Tibial nerve (tissue), 3 donors: ENCODE measurements around the gene CHST4.

Experiments used
- POLR2A ChIP-seq, 2 donors: fragments of 450-650 bp; IDR thresholded peaks; one replicate each; pipeline ENCODE4 v1.6.1; 2017; ENCODE audit warnings: antibody characterized with exemption in 2 of 2, mild to moderate bottlenecking in 2 of 2, moderate library complexity in 2 of 2
- TF ChIP-seq, protein P1 (sequence below), 5 experiments: fragments of 200-600 bp in 3 of 5; fragments of 450-650 bp in 2 of 5; sonication (generic) in 3 of 5; IDR thresholded peaks; one replicate each; pipeline ENCODE4 v1.5.1; 2016 to 2019; ENCODE audit warnings: antibody characterized with exemption in 5 of 5, mild to moderate bottlenecking in 3 of 5, moderate library complexity in 2 of 5

DNA sequence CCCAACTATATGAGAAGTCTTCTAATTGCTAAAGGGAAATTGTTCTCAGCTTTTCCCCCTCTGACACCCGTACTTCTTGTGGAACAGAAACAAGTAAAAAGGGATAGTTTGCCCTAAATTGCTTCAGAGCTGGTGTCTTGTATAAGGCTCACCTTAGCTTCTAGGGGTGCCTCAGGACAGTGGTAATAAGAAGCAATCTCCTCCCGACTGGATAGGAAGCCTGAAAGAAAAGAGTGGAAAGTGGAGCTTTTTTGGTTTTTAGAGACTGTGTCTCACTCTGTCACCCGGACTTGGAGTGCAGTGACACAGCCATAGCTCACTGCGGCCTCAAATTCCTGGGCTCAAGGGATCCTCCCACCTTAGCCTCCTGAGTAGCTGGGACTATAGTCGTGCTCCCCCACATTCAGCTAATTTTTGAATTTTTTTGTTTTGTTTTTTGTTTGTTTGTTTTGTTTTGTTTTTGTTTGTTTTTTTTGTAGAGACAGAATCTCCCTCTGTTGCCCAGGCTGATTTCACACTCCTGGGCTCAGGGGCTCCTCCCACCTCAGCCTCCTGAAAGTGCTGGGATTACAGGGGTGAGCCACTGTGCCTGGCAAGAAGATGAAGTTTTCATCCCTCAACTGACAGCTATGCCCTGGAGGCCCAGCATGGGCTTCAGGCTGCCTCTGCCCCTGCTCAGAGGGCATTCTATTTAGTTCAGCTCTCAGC lies 47.3 kb downstream of the CHST4 start:
- TF ChIP-seq POLR2A (IDR thresholded peaks at IDR 0.05), result no peak
- TF ChIP-seq, protein P1, sequence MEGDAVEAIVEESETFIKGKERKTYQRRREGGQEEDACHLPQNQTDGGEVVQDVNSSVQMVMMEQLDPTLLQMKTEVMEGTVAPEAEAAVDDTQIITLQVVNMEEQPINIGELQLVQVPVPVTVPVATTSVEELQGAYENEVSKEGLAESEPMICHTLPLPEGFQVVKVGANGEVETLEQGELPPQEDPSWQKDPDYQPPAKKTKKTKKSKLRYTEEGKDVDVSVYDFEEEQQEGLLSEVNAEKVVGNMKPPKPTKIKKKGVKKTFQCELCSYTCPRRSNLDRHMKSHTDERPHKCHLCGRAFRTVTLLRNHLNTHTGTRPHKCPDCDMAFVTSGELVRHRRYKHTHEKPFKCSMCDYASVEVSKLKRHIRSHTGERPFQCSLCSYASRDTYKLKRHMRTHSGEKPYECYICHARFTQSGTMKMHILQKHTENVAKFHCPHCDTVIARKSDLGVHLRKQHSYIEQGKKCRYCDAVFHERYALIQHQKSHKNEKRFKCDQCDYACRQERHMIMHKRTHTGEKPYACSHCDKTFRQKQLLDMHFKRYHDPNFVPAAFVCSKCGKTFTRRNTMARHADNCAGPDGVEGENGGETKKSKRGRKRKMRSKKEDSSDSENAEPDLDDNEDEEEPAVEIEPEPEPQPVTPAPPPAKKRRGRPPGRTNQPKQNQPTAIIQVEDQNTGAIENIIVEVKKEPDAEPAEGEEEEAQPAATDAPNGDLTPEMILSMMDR (IDR thresholded peaks at IDR 0.05), result no peak
